ENCODE data around the gene SCG5.

Gene SCG5

GRCh38 chr15:32698773-32699390 lies 57.4 kb downstream of the SCG5 start:
- Histone ChIP-seq H3K4me1 (ENCODE audit: insufficient read depth, poor library complexity, severe bottlenecking) (no peaks in the 10 kb centered on the region), H3K27me3 (ENCODE audit: insufficient read depth, poor library complexity, severe bottlenecking) (no peaks in the 10 kb centered on the region), H3K27ac (ENCODE audit: poor library complexity, severe bottlenecking) (no peak overlapping the region), H3K36me3 (ENCODE audit: low read depth) (no peaks in the 10 kb centered on the region), H3K4me3 (ENCODE audit: severe bottlenecking) (no peak overlapping the region), H3K9me3 (ENCODE audit: severe bottlenecking) (no peaks in the 10 kb centered on the region)
- DNase-seq (ENCODE audit: low spot score) (no peak), ATAC-seq (ENCODE audit: low read depth) (no peak)
- no peak for TF ChIP-seq CTCF (IDR thresholded peaks at IDR 0.05; ENCODE audit: poor library complexity, severe bottlenecking)

- H3K9me3 ChIP-seq (ENCODE audit: severe bottlenecking): no peaks in the 10 kb centered on the region
- H3K36me3 ChIP-seq (ENCODE audit: low read depth): no peaks in the 10 kb centered on the region
- peaks cover 9% of the 10 kb centered on the region for H3K4me1 ChIP-seq (ENCODE audit: insufficient read depth, poor library complexity, severe bottlenecking)
- ATAC-seq (ENCODE audit: low read depth) (no peak), DNase-seq (ENCODE audit: low spot score) (no peak)
- H3K27me3 ChIP-seq (ENCODE audit: insufficient read depth, poor library complexity, severe bottlenecking): no peaks in the 10 kb centered on the region
- H3K4me3 ChIP-seq (ENCODE audit: severe bottlenecking): no peak overlapping the region
- TF ChIP-seq CTCF (IDR thresholded peaks at IDR 0.05; ENCODE audit: poor library complexity, severe bottlenecking): no peak
- H3K27ac ChIP-seq (ENCODE audit: poor library complexity, severe bottlenecking): no peak overlapping the region
Observed at GRCh38 chr15:32700501-32701150, 59.1 kb downstream of the SCG5 start.

- DNase-seq (ENCODE audit: low spot score) (no peak), ATAC-seq (ENCODE audit: low read depth) (no peak)
- peaks cover 19% of the 10 kb centered on the region for H3K4me1 ChIP-seq (ENCODE audit: insufficient read depth, poor library complexity, severe bottlenecking)
- H3K4me3 ChIP-seq (ENCODE audit: severe bottlenecking): no peak overlapping the region
- no peaks in the 10 kb centered on the region for H3K9me3 ChIP-seq (ENCODE audit: severe bottlenecking)
- no peaks in the 10 kb centered on the region for H3K36me3 ChIP-seq (ENCODE audit: low read depth)
- no peak overlapping the region for H3K27ac ChIP-seq (ENCODE audit: poor library complexity, severe bottlenecking)
- no peak for TF ChIP-seq CTCF (IDR thresholded peaks at IDR 0.05; ENCODE audit: poor library complexity, severe bottlenecking)
- no peaks in the 10 kb centered on the region for H3K27me3 ChIP-seq (ENCODE audit: insufficient read depth, poor library complexity, severe bottlenecking)
Observed at GRCh38 chr15:32701863-32702262, 60.4 kb downstream of the SCG5 start.

GRCh38 chr15:32704395-32704981 lies 63.0 kb downstream of the SCG5 start:
- no peak overlapping the region for H3K27ac ChIP-seq (ENCODE audit: poor library complexity, severe bottlenecking)
- DNase-seq (ENCODE audit: low spot score): no peak
- ATAC-seq (ENCODE audit: low read depth): no peak

More at GRCh38 chr15:32704395-32704981, 63.0 kb downstream of the SCG5 start:
- no peak for TF ChIP-seq CTCF (IDR thresholded peaks at IDR 0.05; ENCODE audit: poor library complexity, severe bottlenecking)
- no peaks in the 10 kb centered on the region for H3K36me3 ChIP-seq (ENCODE audit: low read depth)
- H3K4me1 ChIP-seq (ENCODE audit: insufficient read depth, poor library complexity, severe bottlenecking): peaks cover 21% of the 10 kb centered on the region
- no peak overlapping the region for H3K4me3 ChIP-seq (ENCODE audit: severe bottlenecking)
- H3K27me3 ChIP-seq (ENCODE audit: insufficient read depth, poor library complexity, severe bottlenecking): no peaks in the 10 kb centered on the region
- H3K9me3 ChIP-seq (ENCODE audit: severe bottlenecking): no peaks in the 10 kb centered on the region

Measured in RWPE2 (cell line).